CD4-positive, alpha-beta memory T cell (primary cell): ENCODE data around the gene CCNY. TPM values are rescaled to one million over a fixed set of nuclear protein-coding genes. Genes with fewer than 3 reads are reported as not detected.

Experiments
- CTCF ChIA-PET: fragments of 350-600 bp; sonication (Branson Sonifier 250); formaldehyde crosslinking; loops from one replicate; lab custom pipeline; 2021; ENCODE audit warnings: inconsistent platforms; ENCODE audit not compliant: partially characterized antibody; lab: Charles Lee
- POLR2A ChIA-PET: fragments of 350-600 bp; sonication (Branson Sonifier 250); formaldehyde crosslinking; loops from one replicate; lab custom pipeline; 2021; ENCODE audit not compliant: partially characterized antibody; lab: Charles Lee
- DNase-seq, 5 donors: peaks; one replicate each; pipeline versions ENCODE4 v3.0.0 to v3.0.0-alpha.2; 2020 to 2022; ENCODE audit warnings: mixed read lengths in 1 of 5
- H3K27ac ChIP-seq: one replicate; pipeline ENCODE4 v1.7.0; 2013; ENCODE audit warnings: low read depth, low read length
- H3K27me3 ChIP-seq: 2 replicates; pipeline ENCODE4 v1.7.0; 2013; ENCODE audit warnings: mild to moderate bottlenecking, low read length, moderate library complexity; ENCODE audit not compliant: insufficient read depth
- H3K36me3 ChIP-seq: 2 replicates; pipeline ENCODE4 v1.7.0; 2013; ENCODE audit warnings: mild to moderate bottlenecking, low read length, moderate library complexity; ENCODE audit not compliant: insufficient read depth
- H3K4me1 ChIP-seq: 2 replicates; pipeline ENCODE4 v1.7.0; 2013; ENCODE audit warnings: mild to moderate bottlenecking, low read length, moderate library complexity; ENCODE audit not compliant: insufficient read depth
- H3K4me3 ChIP-seq, 2 donors: one replicate each; pipeline ENCODE4 v1.7.0; 2013; ENCODE audit warnings: low read length in 2 of 2, mild to moderate bottlenecking in 1 of 2
- H3K9me3 ChIP-seq, 2 donors: one replicate each; pipeline ENCODE4 v1.7.0; 2013; ENCODE audit warnings: low read length in 2 of 2, control low read depth in 1 of 2; ENCODE audit not compliant: control insufficient read depth in 1 of 2
- H3K27ac Mint-ChIP-seq, 7 donors: one replicate each; pipeline ENCODE4 v1.8.0; 2020 to 2021; ENCODE audit warnings: mixed read lengths in 7 of 7, mild to moderate bottlenecking in 6 of 7, inconsistent platforms in 3 of 7, moderate library complexity in 3 of 7
- H3K27me3 Mint-ChIP-seq, 2 donors: one replicate each; pipeline ENCODE4 v1.8.0; 2020 to 2021; ENCODE audit warnings: mixed read lengths in 2 of 2
- H3K36me3 Mint-ChIP-seq, 2 donors: one replicate each; pipeline ENCODE4 v1.8.0; 2020 to 2021; ENCODE audit warnings: mixed read lengths in 2 of 2, inconsistent platforms in 1 of 2, mild to moderate bottlenecking in 1 of 2
- H3K4me1 Mint-ChIP-seq, 4 donors: one replicate each; pipeline ENCODE4 v1.8.0; 2020 to 2021; ENCODE audit warnings: mixed read lengths in 4 of 4, mild to moderate bottlenecking in 1 of 4
- H3K4me3 Mint-ChIP-seq, 8 donors: one replicate each; pipeline ENCODE4 v1.8.0; 2020 to 2021; ENCODE audit warnings: mixed read lengths in 8 of 8, mild to moderate bottlenecking in 7 of 8, moderate library complexity in 6 of 8, inconsistent platforms in 3 of 8
- H3K9me3 Mint-ChIP-seq, 8 donors: one replicate each; pipeline ENCODE4 v1.8.0; 2020 to 2021; ENCODE audit warnings: mixed read lengths in 8 of 8, mild to moderate bottlenecking in 5 of 8, inconsistent platforms in 3 of 8, moderate library complexity in 1 of 8
- intact Hi-C: fragments of 100-400 bp; cut with micrococcal nuclease; formaldehyde crosslinking; loops from one replicate; pipeline ENCODE4 v1.15.1; 2023
- polyA plus RNA-seq, 2 donors: library from polyadenylated mRNA; unstranded; fragments of 300-500 nt; fragmentation: Illumina TruSeq; gene quantifications; one replicate each; pipeline ENCODE4 v1.2.3, GENCODE V29; 2021
- total RNA-seq, 2 experiments: library from RNA; stranded (reverse); gene quantifications; one replicate each; pipeline ENCODE4 v1.2.3, GENCODE V29; 2021

The CCNY gene
- total and polyA plus RNA-seq, 4 experiments from 2014 or later: 5.6 to 66.7 (median 41.5) TPM

DNA sequence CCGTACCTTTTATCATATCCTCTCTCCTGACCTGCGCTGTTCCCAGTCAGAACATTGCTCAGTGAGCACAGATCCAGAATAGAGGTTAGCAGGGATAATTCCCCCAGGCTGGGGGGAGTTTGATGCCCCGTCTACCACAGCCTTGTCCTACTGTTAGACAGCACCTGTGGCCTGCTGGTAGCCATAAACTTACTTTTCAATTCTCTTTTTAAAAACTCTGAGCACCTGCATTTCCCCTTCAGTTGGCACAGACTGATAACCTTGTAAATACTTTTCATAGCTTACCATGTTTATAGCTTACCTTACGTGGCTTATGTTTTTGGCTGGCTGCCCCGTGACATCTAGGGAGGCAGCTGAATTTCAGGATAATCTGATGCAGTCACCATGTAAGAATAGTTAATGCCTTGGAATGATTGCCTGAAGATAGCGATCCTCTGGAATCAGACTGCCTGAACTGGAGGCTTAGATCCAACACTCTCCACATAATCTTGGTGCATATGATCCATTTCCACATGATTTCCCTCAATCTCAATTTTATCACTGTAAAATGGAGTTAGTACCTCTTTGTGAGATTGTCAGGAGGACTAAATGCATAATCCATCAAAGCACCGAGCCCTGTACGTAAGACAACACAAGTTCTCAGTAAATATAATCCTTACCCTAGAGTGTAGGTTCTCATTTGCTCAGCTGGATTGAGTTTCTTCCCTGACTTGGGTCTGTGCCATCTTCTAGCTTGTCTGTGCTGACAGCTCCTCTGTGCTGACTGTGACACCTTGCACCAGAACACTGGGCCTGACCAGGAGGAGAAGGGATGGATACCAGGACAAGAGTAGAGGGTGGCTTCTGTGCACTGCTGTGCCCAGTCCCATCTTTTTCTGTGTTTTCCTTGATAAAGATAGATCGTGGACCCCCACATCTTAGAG, 157.1 kb downstream of the CCNY start:
- H3K9me3 Mint-ChIP-seq: no peaks in the 10 kb centered on the region
- intact Hi-C loops: no loop called here

GRCh38 chr10:35495521-35496119, 159.3 kb downstream of the CCNY start:
- Histone ChIP-seq H3K4me3 (no peak overlapping the region), H3K27ac (no peak overlapping the region), H3K9me3 (no peaks in the 10 kb centered on the region), H3K27me3 (no peaks in the 10 kb centered on the region), H3K36me3 (no peaks in the 10 kb centered on the region), H3K4me1 (peaks cover 35% of the 10 kb centered on the region)
- intact Hi-C loops: no loop called here
- Mint-ChIP-seq H3K27me3 (no peaks in the 10 kb centered on the region), H3K36me3 (peaks cover 8 to 12% of the 10 kb centered on the region in 2 donors), H3K4me1 (peaks cover 46 to 76% (median 60%) of the 10 kb centered on the region in 4 donors), H3K4me3 (peak overlapping the region in 5 of 8 donors; percentile 1 to 33 (median 18)), H3K27ac (peak overlapping the region in 4 of 7 donors; percentile 30 to 82 (median 72)), H3K9me3 (no peaks in the 10 kb centered on the region)
- ChIA-PET POLR2A (no interaction called here), CTCF (interaction anchor here (1.7 kb wide), 1 partner anchor 256 kb away, joined by 4 read pairs; no protein-coding TSS in a partner anchor)
- DNase-seq: no peak

More for the DNA sequence above, 157.1 kb downstream of the CCNY start:
- no peak overlapping the region for H3K4me3 ChIP-seq
- no peak overlapping the region for H3K27ac ChIP-seq
- Mint-ChIP-seq H3K27me3 (no peaks in the 10 kb centered on the region), H3K4me1 (peaks cover 41 to 66% (median 57%) of the 10 kb centered on the region in 4 donors), H3K36me3 (peaks cover 13 to 14% of the 10 kb centered on the region in 2 donors), H3K27ac (peak overlapping the region in 2 of 7 donors; percentile 2 to 25), H3K4me3 (no peak overlapping the region)
- ChIA-PET POLR2A (no interaction called here), CTCF (interaction anchor here (1.0 to 1.4 kb wide), 3 partner anchors 8 to 76 kb away, joined by 3 to 4 read pairs (median 4); no protein-coding TSS in a partner anchor)
- H3K9me3 ChIP-seq: no peaks in the 10 kb centered on the region
- H3K4me1 ChIP-seq: peaks cover 35% of the 10 kb centered on the region
- no peaks in the 10 kb centered on the region for H3K27me3 ChIP-seq
- H3K36me3 ChIP-seq: no peaks in the 10 kb centered on the region
- DNase-seq: peak in 1 of 5 donors; percentile 37

DNA sequence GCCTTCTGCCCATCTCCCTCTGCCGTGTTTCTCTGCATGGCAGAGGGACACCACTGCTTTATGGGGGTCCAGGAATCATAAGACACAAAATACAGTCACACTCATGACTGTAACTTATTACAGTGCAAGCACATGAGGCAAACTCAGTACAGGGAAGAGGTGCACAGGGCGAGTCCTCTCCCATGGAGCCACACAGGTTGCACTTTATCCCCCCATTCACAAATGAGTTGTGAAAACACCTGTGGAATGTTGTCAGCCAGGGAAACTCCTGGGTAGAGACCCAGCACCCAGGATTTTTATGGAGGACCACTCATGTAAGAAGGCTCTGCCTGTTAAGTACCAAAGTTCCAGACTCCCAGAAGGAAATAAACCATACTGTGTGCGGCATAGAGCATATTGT, 161.6 kb downstream of the CCNY start:
- Mint-ChIP-seq H3K4me1 (peaks cover 36 to 76% (median 52%) of the 10 kb centered on the region in 4 donors), H3K27me3 (no peaks in the 10 kb centered on the region), H3K27ac (peak overlapping the region in 1 of 7 donors; percentile 85), H3K4me3 (peak overlapping the region in 1 of 8 donors; percentile 39), H3K9me3 (no peaks in the 10 kb centered on the region), H3K36me3 (peaks cover 12 to 17% of the 10 kb centered on the region in 2 donors)
- no peak for DNase-seq
- H3K27me3 ChIP-seq: no peaks in the 10 kb centered on the region
- H3K9me3 ChIP-seq: no peaks in the 10 kb centered on the region
- ChIA-PET POLR2A (no interaction called here), CTCF (no interaction called here)
- H3K4me3 ChIP-seq: no peak overlapping the region
- H3K36me3 ChIP-seq: no peaks in the 10 kb centered on the region
- H3K4me1 ChIP-seq: peaks cover 31% of the 10 kb centered on the region
- intact Hi-C loops: no loop called here
- H3K27ac ChIP-seq: no peak overlapping the region

- Histone ChIP-seq H3K4me1 (peaks cover 29% of the 10 kb centered on the region), H3K36me3 (no peaks in the 10 kb centered on the region), H3K27me3 (no peaks in the 10 kb centered on the region), H3K4me3 (no peak overlapping the region), H3K27ac (no peak overlapping the region), H3K9me3 (no peaks in the 10 kb centered on the region)
- peak overlapping the region in 2 of 8 donors; percentile 18 to 31 for H3K4me3 Mint-ChIP-seq
- POLR2A ChIA-PET: interaction anchor here (0.6 kb wide), 1 partner anchor 80 kb away, joined by 3 read pairs; no protein-coding TSS in a partner anchor
- H3K9me3 Mint-ChIP-seq: no peaks in the 10 kb centered on the region
- no peaks in the 10 kb centered on the region for H3K27me3 Mint-ChIP-seq
- peak overlapping the region in 3 of 7 donors; percentile 18 to 43 (median 38) for H3K27ac Mint-ChIP-seq
- H3K36me3 Mint-ChIP-seq: peaks cover 12 to 22% of the 10 kb centered on the region in 2 donors
- no peak for DNase-seq
- intact Hi-C loops: no loop called here
- CTCF ChIA-PET: no interaction called here
- H3K4me1 Mint-ChIP-seq: peaks cover 29 to 72% (median 48%) of the 10 kb centered on the region in 4 donors
These were observed 162.4 kb downstream of the CCNY start for GRCh38 chr10:35498693-35499092.

- Histone ChIP-seq H3K4me3 (no peak overlapping the region), H3K4me1 (no peaks in the 10 kb centered on the region), H3K9me3 (no peaks in the 10 kb centered on the region), H3K36me3 (no peaks in the 10 kb centered on the region), H3K27ac (no peak overlapping the region), H3K27me3 (no peaks in the 10 kb centered on the region)
- POLR2A ChIA-PET: interaction anchor here (0.7 kb wide), 1 partner anchor 10 kb away, joined by 3 read pairs; no protein-coding TSS in a partner anchor
- CTCF ChIA-PET: interaction anchor here (1.0 to 1.5 kb wide), 3 partner anchors 9 to 93 kb away, joined by 3 to 4 read pairs (median 3); no protein-coding TSS in a partner anchor
- no peak overlapping the region for H3K4me3 Mint-ChIP-seq
- H3K27me3 Mint-ChIP-seq: no peaks in the 10 kb centered on the region
- H3K9me3 Mint-ChIP-seq: no peaks in the 10 kb centered on the region
- no peak overlapping the region for H3K27ac Mint-ChIP-seq
- no peak for DNase-seq
- intact Hi-C loops: loop anchor here (10.0 kb wide), 1 partner anchor 57 kb away; no protein-coding TSS in a partner anchor
- peaks cover 12 to 27% of the 10 kb centered on the region in 2 donors for H3K36me3 Mint-ChIP-seq
- H3K4me1 Mint-ChIP-seq: peaks cover 12 to 69% (median 38%) of the 10 kb centered on the region in 4 donors
These were observed 165.6 kb downstream of the CCNY start for GRCh38 chr10:35501923-35502322.

- intact Hi-C loops: loop anchor here (10.0 kb wide), 1 partner anchor 58 kb away; no protein-coding TSS in a partner anchor
- H3K4me1 Mint-ChIP-seq: peaks cover 12 to 66% (median 38%) of the 10 kb centered on the region in 4 donors
These were observed 166.4 kb downstream of the CCNY start for GRCh38 chr10:35502692-35503091.

More at GRCh38 chr10:35502692-35503091, 166.4 kb downstream of the CCNY start:
- no peaks in the 10 kb centered on the region for H3K9me3 Mint-ChIP-seq
- H3K27ac ChIP-seq: no peak overlapping the region
- H3K36me3 ChIP-seq: no peaks in the 10 kb centered on the region
- no peaks in the 10 kb centered on the region for H3K4me1 ChIP-seq
- no peaks in the 10 kb centered on the region for H3K27me3 Mint-ChIP-seq
- H3K4me3 ChIP-seq: no peak overlapping the region
- H3K36me3 Mint-ChIP-seq: peaks cover 12 to 27% of the 10 kb centered on the region in 2 donors
- no peaks in the 10 kb centered on the region for H3K27me3 ChIP-seq
- ChIA-PET POLR2A (no interaction called here), CTCF (no interaction called here)
- no peak for DNase-seq
- no peak overlapping the region for H3K27ac Mint-ChIP-seq
- H3K4me3 Mint-ChIP-seq: no peak overlapping the region
- no peaks in the 10 kb centered on the region for H3K9me3 ChIP-seq
